Panc1 (cell line): Measurements from ENCODE around the gene DYNC2I2. TPM values are rescaled to one million over a fixed set of nuclear protein-coding genes. Genes with fewer than 3 reads are reported as not detected.
"Not testable (repeated sequence)": the region's sequence is repeated elsewhere in the genome, so short reads cannot be mapped to it uniquely, and the experiment has no call there.

Experiments
- ATAC-seq: fragments of 200-7000 bp; cut with Tn5 transposase; 2 replicates; pipeline ENCODE4 v1.9.1; 2020; ENCODE audit warnings: mild to moderate bottlenecking, moderate library complexity
- BruUV-seq: library from RNA; stranded (reverse); fragments of 400-500 nt; replicated peaks from 2 replicates; lab custom pipeline; 2021; lab: Mats Ljungman, UMichigan
- CTCF ChIA-PET: fragments of 300-600 bp; sonication (Branson Sonifier 250); formaldehyde crosslinking; loops from one replicate; lab custom pipeline; 2022; ENCODE audit warnings: antibody characterized with exemption; lab: Charles Lee
- POLR2A ChIA-PET: fragments of 300-600 bp; sonication (Branson Sonifier 250); formaldehyde crosslinking; loops from one replicate; lab custom pipeline; 2022; ENCODE audit warnings: antibody characterized with exemption; lab: Charles Lee
- DNase-seq: peaks from one replicate; pipeline ENCODE4 v3.0.0-alpha.2; 2010; ENCODE audit warnings: low read depth, low spot score
- H3K27ac ChIP-seq: 2 replicates; pipeline ENCODE4 v1.5.1; 2011; ENCODE audit warnings: mild to moderate bottlenecking, low read length, inconsistent platforms
- H3K27me3 ChIP-seq: fragments of 200-500 bp; sonication (Bioruptor generic); 2 replicates; pipeline ENCODE4 v1.6.0; 2014; ENCODE audit warnings: low read length, inconsistent platforms; ENCODE audit not compliant: control insufficient read depth, insufficient read depth
- H3K36me3 ChIP-seq: fragments of 200-500 bp; sonication (Bioruptor generic); 2 replicates; pipeline ENCODE4 v1.5.1; 2014; ENCODE audit warnings: inconsistent platforms, mild to moderate bottlenecking, low read length, moderate library complexity; ENCODE audit not compliant: control insufficient read depth, insufficient read depth
- H3K4me1 ChIP-seq: 2 replicates; pipeline ENCODE4 v1.5.1; 2011; ENCODE audit warnings: inconsistent platforms, mild to moderate bottlenecking, low read length, moderate library complexity; ENCODE audit not compliant: control insufficient read depth, insufficient read depth
- H3K4me3 ChIP-seq, 2 experiments: 2 replicates each; pipeline ENCODE4 v1.5.1; 2011 to 2012; ENCODE audit warnings: low read depth in 2 of 2, low read length in 2 of 2, mild to moderate bottlenecking in 2 of 2, inconsistent platforms in 1 of 2, moderate library complexity in 1 of 2
- H3K9me3 ChIP-seq: fragments of 200-500 bp; sonication (Bioruptor generic); 2 replicates; pipeline ENCODE4 v1.5.1; 2014; ENCODE audit warnings: low read depth, mild to moderate bottlenecking, inconsistent platforms, low read length, moderate library complexity; ENCODE audit not compliant: control insufficient read depth, insufficient read depth
- CTCF ChIP-seq: fragments of 450-650 bp; IDR thresholded peaks from 2 replicates; pipeline ENCODE4 v1.5.1; 2017; ENCODE audit warnings: mild to moderate bottlenecking
- POLR2AphosphoS5 ChIP-seq: IDR thresholded peaks from 2 replicates; pipeline ENCODE4 v1.6.1; 2012; ENCODE audit warnings: mild to moderate bottlenecking, low read depth, low read length, moderate library complexity
- REST ChIP-seq, 2 experiments: IDR thresholded peaks; 2 replicates each; pipeline ENCODE4 v1.6.1; 2011 to 2012; ENCODE audit warnings: low read depth in 2 of 2, control low read depth in 1 of 2, low read length in 1 of 2, mild to moderate bottlenecking in 1 of 2, moderate library complexity in 1 of 2; ENCODE audit not compliant: insufficient read depth in 1 of 2
- SIN3A ChIP-seq: IDR thresholded peaks from 2 replicates; pipeline ENCODE4 v1.6.1; 2012; ENCODE audit warnings: low read depth, mild to moderate bottlenecking, low read length, moderate library complexity, borderline replicate concordance; ENCODE audit not compliant: insufficient read depth
- TCF7L2 ChIP-seq: IDR thresholded peaks from 2 replicates; pipeline ENCODE4 v1.6.1; 2011; ENCODE audit warnings: mild to moderate bottlenecking, low read depth, low read length, inconsistent platforms
- in situ Hi-C: cut with HindIII; loops from 2 replicates; pipeline ENCODE4 v1.10.0; 2016; ENCODE audit warnings: low sequenced_read_pairs, low pct_unique_long_range_greater_than_20kb
- intact Hi-C: fragments of 100-400 bp; cut with micrococcal nuclease; formaldehyde crosslinking; loops from one replicate; pipeline ENCODE4 v1.10.0; 2022; ENCODE audit not compliant: unreplicated experiment
- total RNA-seq: library from RNA; stranded (reverse); gene quantifications from one replicate; pipeline ENCODE4 v1.2.1, GENCODE V29; 2021; ENCODE audit not compliant: unreplicated experiment

The DYNC2I2 gene
- total RNA-seq, 1 experiment from 2014 or later, result 78.1 TPM

GRCh38 chr9:128696923-128697707, 40.5 kb upstream of the DYNC2I2 start:
- intact Hi-C loops, result no loop called here
- no peak overlapping the region for H3K27ac ChIP-seq

GRCh38 chr9:128694344-128694743, 37.7 kb upstream of the DYNC2I2 start:
- TF ChIP-seq CTCF, result no peak
- no peak for TF ChIP-seq POLR2AphosphoS5
- no peak for TF ChIP-seq REST (IDR thresholded peaks at IDR 0.05; ENCODE audit: insufficient read depth in 1 of 2, low read depth in 2 of 2, low read length in 1 of 2)
- TF ChIP-seq TCF7L2, result no peak
- TF ChIP-seq SIN3A, result no peak
- ATAC-seq, result no peak
- peaks cover 3% of the 10 kb centered on the region; the same call in 1 of the 2 replicates for H3K4me1 ChIP-seq
- ChIA-PET CTCF (no interaction called here), POLR2A (interaction anchor here (0.6 kb wide), 1 partner anchor 17 kb away, joined by 5 read pairs; no protein-coding TSS in a partner anchor)
- intact Hi-C loops (no loop called here), in situ Hi-C loops (no loop called here)
- no peak overlapping the region for H3K4me3 ChIP-seq
- H3K27me3 ChIP-seq, result no peaks in the 10 kb centered on the region
- H3K36me3 ChIP-seq, result peaks cover 44% of the 10 kb centered on the region
- no peak for DNase-seq
- no TSS peak for BruUV-seq
- no peak overlapping the region for H3K27ac ChIP-seq
- no peaks in the 10 kb centered on the region for H3K9me3 ChIP-seq

More at GRCh38 chr9:128696923-128697707, 40.5 kb upstream of the DYNC2I2 start:
- TF ChIP-seq SIN3A (no peak), POLR2AphosphoS5 (peak; percentile 52; the same call in 1 of the 2 replicates), TCF7L2 (no peak), CTCF (no peak)
- H3K9me3 ChIP-seq, result no peaks in the 10 kb centered on the region
- H3K36me3 ChIP-seq, result peaks cover 28% of the 10 kb centered on the region
- in situ Hi-C loops, result no loop called here
- no peaks in the 10 kb centered on the region for H3K27me3 ChIP-seq
- DNase-seq, result no peak
- ATAC-seq, result peak; percentile 32
- no peak overlapping the region for H3K4me3 ChIP-seq
- no TSS peak for BruUV-seq
- POLR2A ChIA-PET, result no interaction called here
- CTCF ChIA-PET, result interaction anchor here (0.7 kb wide), 1 partner anchor 131 kb away, joined by 6 read pairs; no protein-coding TSS in a partner anchor
- no peaks in the 10 kb centered on the region; the same call in 1 of the 2 replicates for H3K4me1 ChIP-seq

DNA sequence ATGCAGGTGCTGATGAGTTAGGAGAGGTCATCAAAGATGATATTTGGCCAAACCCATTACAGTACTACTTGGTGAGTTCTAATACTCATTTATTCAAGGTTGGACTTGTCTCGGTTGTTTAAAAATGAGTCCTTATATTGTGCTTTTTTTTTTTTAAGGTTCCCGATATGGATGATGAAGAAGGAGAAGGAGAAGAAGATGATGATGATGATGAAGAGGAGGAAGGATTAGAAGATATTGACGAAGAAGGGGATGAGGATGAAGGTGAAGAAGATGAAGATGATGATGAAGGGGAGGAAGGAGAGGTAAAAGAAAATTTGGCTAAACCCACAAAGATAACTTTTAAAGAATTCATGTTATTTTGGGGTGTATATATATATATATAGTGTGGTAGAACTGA, 37.1 kb upstream of the DYNC2I2 start:
- BruUV-seq, DNase-seq, H3K9me3 ChIP-seq, H3K4me1 ChIP-seq, intact Hi-C loops, H3K27ac ChIP-seq, in situ Hi-C loops, CTCF ChIA-PET, H3K27me3 ChIP-seq, H3K4me3 ChIP-seq, ATAC-seq: not testable (repeated sequence)
- POLR2A ChIA-PET, result interaction anchor here (0.7 kb wide), 1 partner anchor 144 kb away, joined by 4 read pairs; no protein-coding TSS in a partner anchor
- peaks cover 44% of the 10 kb centered on the region for H3K36me3 ChIP-seq
